NCI-H2171 (cell line): ENCODE measurements around the gene HIVEP2.
A peak's percentile ranks its signal among the peaks of the same experiment; 100 is the strongest.

Experiments
- DNase-seq: peaks from one replicate; lab custom pipeline; 2025; lab: John Stamatoyannopoulos, UW

HIVEP2 gene

DNA sequence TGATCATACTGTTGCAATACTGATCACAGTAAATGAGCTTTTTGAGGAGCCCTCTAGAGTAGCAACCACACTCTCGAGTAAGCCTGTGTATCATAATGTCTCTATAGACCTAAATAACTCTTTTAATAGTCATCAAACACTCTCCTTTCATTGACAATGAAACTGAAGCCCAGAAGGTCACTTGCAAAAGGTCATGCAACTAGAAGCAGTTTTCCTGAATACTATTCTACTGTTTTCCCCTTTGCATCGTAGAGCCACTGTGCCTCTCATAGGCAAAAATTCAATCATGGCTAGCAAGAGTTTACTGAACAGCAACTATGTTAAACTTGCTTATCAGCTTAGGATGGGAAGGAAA lies 105.3 kb downstream of the HIVEP2 start:
- no peak for DNase-seq

DNA sequence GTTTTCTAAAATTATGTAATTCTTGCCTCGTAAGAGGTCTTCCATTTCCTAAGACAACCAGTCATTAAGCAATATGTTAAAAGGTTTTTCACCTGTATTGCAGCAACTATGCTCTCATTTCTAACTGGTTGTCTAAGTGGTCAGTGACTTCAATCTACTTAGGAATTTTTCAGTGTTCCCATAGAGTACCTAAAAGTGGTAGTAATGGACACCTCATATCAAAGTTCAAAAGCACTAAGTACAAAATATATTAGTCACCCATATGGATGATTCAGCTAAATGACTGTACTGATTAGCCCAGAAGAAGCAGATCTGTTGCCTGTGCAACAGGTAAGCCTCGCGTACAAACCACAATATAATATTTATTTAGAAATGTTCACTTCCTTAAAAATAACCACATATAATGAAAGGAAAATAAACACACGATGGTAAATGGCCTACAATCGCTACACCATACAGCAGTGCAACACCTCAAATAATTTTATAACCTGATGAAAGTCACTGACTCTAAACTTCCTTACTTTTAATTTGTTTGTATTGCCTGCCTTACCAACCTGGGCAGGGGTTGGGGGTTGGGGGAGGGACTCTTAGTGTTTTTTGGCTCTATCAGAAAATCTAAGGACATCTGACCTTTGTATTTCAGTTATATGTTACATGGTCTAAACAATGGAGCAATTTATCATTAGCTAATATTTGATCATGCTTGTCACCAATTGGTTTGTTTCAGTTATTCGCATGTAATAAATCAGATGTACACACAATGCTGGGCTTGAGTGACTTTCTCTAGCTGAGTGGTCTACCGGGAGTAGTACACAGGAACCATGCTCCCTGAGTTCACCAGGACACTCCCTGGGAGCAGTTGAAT lies 105.9 kb downstream of the HIVEP2 start:
- no peak for DNase-seq

DNA sequence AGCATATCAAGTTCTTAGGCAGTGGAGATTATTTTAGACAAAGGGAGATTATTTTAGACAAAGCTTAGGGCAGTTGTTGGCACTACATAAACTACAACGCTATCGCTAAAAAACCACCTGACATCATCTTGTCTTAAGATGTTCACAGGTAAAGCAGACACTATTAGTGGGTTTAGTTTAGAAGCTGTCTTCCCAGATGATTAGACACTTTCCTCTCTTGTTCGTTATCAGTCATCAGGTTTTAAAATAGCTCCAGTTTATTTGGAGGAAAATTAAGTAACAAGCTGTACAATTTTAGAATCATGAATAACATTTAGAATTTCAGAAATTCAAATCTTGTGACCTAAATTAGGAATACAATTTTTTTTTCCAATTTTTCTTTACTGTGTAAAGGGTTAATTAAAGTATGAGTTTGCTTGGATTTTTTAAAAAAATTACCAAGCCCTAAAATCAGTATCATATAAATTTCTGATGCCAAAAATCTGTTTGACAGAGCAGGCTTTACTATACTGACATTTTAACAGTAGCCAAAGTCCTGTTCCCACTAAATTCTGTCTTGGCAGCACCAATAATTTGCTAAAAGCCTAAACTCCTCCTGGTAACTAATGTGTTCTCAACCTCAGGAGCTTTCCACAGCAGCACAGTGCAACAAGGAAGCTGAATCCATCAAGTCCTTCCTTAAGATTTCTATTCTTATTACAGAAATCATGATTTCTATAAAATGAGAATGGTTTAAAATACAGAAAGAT lies 109.0 kb downstream of the HIVEP2 start:
- DNase-seq: no peak

DNA sequence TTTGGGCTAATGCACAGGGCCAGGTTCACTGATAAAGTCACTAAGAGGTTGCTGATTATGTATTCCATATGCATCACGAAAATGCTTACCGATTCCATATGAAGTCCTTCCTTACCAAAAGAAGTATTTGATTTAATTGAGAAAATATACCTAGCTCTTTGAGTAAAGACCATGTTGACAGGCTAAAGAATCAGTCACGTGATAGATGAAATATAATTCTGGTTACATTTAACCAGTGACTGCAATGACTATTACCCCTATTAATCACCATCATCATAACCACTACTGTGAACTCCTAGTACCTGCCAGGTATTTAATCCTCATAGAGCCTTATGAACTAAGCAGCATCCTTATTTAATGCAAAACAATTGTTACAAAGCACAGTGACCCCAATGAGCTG lies 110.1 kb downstream of the HIVEP2 start:
- DNase-seq: no peak

DNA sequence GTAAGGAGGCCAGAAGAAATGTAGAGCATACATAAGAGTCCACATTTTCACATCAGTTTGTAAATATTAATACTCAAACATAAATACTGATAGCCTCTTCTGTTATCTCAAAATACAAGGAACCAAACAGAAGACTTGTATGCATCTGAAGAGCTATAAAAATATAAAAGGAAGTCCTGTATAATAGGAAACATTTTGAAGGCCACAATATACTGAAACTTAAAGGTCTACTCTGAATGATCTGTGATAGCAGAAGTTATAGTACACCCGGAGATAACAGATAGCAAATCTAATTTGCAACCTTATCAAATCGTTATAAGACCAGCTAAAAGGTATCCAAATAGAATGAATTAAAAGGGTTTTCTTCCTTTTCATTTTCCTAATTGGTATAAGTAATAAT lies 111.2 kb downstream of the HIVEP2 start:
- no peak for DNase-seq

DNA sequence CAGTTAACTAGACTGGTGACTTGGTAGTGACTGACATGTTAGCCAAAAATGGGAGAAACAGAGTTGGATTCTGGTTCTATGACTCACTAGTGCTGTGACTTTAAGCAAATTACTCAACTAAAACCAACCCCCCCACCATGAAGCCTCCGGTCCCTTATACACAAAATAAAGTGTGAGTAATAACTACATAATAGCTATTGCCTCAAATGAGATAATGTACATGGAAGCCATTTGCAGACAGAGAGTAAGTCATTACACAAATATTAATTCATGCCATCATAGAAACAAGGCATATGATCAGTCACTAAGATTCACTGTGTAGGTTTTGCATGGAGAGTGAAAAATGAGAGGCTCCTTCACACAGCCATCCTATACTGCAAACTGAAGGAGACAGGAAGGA lies 111.9 kb downstream of the HIVEP2 start:
- no peak for DNase-seq

DNA sequence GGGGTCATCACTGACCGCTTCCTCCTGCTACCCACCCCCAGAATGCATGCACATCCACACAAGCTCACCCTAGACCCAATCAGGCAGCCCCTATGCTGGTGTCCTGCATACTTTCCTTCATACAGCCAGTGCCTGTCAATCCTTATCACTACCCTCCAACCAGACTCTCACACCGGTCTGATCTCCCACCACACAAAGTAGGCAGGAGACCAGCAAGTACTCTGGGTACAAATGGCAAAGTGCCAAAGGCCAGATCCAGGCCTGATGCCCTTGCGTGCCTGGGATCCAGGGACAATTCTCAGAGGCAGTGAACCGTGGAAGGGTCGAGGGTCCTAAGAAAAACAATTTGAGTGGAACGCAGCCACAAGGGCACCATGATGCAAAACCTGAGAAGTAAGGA lies 114.2 kb downstream of the HIVEP2 start:
- no peak for DNase-seq

DNA sequence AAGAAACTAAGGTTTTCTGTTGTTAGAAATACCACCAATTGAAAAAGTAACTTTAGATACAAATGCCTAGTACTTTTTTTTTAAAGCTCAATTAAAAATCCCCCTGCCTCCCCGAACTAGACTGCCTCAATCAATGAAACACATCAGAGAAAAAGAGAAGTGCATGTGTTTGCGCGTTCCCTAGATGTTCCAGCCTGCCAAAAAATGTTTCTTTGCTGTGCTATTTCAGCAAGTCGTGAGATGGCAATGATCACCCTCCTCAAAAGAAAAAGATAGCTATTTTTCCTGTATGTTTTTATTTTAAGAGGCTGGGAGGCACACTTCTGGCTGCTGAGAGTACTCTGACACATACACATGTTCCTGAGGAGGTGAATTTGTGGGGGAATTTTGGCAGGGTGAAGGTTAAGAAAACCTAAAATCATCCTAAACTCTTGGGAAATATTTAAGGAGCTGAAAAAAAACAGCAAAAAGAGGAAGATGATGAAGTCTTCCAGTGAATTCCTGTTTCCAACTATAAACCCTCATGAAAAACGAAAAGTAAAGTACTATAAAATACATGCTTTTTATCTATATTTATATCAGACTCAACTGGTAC lies 114.8 kb downstream of the HIVEP2 start:
- no peak for DNase-seq

DNA sequence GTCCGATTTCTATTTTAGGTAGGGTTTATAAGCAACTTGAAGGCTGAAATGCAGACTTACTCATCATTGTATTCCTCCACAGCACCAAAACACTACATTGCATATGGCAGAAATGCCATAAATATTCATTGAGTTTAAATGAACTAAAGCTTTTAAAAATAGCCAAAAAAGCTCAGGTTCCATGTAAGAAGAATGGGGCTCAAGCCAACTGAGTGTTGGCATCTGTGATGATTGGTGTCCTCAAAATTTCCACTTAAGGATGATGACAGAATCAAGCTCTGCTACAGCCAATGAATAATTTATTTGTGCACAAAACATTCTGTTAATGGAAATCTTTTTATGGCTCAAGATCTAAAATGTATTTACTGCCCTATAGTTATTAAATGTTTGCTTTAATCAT lies 115.4 kb downstream of the HIVEP2 start:
- DNase-seq: no peak

DNA sequence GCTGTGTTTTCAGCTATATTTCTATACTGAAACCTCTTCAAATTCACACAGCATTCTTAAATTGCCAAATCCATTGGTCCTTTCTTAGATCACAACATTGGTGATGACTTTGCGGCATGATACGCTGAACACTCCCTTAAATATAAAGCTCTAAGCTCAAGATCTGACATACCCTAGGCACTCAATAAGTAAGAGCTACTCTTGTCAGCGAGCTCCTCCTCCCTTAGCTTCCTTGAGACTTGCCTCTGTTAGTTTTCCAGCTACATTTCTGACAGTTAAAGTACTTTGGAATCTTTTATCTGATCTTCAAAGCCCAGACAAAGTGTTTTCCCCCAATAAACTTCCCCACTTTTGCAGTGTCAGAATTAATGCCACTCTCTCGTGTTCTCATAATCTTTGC lies 117.0 kb downstream of the HIVEP2 start:
- DNase-seq: no peak

DNA sequence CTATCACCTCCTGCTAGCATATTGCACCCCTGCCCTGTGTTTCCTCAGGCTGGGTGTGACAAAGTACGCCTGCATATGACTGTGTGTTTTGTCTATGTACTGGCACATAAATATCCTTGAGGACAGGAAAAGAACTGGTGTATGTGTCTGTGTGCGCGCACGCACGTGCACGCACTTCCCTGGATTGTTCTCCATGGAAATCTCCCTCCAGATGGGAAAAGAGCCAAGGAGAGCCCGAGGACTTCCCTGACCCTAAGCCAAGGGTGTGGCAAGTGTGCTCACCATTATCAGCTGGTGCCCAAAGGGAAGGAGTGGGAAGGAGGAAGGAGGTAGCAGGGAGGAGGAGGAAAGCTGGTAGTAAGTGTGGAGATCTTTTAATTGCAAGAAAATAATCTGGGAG lies 117.6 kb downstream of the HIVEP2 start:
- DNase-seq: no peak

DNA sequence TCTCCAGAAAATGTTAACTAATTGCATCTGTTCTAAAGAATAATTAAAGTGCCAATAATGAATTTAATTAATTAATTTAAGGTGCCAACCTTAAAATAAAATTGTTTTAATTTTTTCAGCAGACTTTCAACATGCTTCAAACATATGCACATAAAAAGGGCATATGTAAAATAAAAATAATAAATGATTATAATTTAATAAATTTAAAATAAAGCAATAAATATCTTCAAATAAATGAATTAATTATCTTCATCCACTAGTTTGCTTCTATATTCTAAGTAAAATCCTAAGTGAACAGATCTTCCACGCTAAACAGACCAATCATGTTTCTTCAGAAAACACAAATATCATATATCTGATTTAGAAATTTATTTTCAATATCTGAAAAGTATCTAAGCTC lies 119.2 kb downstream of the HIVEP2 start:
- DNase-seq: no peak

DNA sequence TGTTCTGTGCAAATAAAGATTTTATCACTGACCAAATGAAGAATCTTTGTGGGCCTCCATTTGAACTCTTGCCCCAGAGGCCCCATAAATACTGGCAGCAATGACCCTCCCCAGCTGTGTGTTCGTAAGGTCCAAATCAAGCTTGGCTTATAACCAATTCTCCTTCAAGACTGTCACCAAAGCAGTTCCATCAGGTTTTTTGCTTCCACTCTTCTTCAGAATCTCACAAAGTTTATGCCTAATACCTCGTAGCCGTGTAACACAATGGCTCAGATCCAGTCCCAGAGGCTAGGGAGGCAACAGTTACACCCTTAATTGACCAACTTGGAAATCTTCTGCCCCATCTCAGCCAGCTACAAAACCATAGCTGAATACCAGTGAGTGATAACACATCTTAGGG lies 120.5 kb downstream of the HIVEP2 start:
- no peak for DNase-seq

DNA sequence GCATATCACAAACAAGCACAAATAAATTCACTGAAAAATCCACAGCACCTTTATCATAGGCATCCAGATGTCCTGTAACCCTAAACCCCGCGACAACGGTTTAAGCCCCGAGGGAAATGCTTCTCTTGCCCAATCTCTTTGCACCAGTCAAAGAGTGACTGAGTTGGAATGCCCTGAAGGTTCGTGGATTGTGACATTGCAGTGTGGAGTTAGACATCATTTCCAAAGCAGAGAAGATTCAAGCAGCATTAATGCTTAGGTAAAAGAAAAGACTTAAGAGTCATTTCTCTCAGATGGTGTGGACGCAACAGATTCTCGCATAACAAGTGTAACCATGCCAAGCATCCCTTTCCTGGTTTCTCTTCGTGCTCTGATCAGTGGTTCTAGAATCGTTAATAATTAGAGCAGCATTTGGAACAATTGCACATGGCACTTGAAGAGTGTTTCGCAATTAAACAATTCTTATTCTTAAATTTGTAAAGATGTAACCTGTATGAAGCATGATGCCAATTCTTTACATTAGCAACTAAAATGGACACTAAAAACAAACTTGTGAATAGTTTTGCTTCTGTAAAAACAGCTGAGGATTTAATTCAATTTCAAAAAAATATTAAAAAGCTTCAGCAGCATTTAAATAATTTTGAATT lies 121.6 kb downstream of the HIVEP2 start:
- peak; percentile 85 for DNase-seq

DNA sequence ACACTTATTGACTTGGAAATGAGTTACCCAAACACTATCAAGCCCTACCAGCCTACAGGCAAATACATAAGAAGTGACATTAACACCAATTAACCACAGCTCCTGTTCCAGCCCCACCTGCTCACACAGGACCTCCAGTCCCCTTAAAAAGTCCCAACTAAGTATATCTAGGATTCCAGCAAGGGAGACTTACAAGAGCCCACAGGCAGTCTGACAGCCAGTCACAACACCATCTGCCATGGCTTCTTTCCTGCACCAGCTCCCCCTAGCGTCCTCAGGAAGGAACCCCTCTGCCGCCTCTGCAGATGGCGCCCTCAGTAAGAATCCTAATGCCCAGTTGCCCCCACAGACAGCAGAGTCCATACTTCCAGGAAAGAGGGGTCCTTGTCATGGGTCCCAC lies 122.1 kb downstream of the HIVEP2 start:
- peak; percentile 92 for DNase-seq

DNA sequence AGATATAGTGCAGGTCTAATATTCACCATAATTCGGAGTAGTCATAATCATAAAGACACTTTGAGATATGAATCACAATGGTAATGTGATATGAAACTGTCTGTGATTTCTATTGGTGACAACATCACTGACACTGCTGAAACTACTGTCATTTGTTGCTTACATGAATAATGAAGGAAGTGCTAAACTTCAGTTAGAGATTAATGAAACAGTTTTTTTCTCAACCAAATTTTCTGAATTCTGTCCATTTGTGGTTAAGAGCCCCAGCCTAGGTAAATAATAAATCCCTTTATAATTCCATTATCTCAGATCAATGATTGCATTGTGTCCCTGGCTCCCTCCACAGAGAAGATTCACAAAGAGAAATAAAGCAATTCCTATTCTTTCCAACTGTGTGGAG lies 122.6 kb downstream of the HIVEP2 start:
- DNase-seq: no peak

DNA sequence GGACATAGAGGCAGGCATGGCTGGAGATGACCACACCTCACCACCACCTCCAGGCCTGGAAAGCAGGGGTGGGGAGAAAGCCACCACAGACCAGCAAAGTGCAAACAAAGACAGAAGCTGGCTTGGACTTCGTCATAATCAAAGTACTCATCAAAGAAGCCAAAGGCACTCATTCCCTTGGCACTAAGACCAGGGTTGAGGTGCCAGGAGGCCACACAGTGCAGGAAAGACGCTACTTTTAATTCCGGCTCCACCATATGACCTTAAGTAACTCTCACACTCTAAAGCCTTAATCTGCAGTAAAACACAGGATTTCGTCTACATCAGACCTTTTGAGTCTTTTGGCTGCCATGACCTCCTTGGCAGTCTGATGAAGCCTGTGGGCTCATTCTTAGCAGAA lies 123.1 kb downstream of the HIVEP2 start:
- no peak for DNase-seq

DNA sequence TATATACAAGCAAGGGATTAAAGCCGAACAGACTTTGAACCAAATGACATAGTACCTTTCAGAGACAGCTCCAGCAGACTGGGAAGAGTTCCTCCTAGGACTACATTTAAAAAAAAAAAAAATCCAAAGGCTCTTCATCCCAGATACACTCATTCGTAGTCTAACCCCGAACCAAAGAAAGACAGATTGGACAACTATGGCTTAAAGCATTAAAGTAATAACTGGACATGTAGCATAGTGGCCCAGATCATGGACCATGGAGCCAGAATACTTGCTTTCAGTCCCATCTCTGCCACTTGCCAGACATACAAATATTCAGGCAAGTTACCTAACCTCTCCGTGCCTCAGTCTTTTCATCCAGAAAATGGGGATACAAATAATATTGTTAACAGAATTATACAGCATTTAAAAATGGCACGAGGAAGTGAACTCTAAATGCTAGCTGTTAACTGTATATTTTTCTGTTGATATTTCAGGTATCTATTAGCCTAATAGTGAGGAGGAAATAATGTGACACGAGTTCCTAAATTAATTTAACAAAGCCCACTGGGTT lies 123.7 kb downstream of the HIVEP2 start:
- DNase-seq: no peak

DNA sequence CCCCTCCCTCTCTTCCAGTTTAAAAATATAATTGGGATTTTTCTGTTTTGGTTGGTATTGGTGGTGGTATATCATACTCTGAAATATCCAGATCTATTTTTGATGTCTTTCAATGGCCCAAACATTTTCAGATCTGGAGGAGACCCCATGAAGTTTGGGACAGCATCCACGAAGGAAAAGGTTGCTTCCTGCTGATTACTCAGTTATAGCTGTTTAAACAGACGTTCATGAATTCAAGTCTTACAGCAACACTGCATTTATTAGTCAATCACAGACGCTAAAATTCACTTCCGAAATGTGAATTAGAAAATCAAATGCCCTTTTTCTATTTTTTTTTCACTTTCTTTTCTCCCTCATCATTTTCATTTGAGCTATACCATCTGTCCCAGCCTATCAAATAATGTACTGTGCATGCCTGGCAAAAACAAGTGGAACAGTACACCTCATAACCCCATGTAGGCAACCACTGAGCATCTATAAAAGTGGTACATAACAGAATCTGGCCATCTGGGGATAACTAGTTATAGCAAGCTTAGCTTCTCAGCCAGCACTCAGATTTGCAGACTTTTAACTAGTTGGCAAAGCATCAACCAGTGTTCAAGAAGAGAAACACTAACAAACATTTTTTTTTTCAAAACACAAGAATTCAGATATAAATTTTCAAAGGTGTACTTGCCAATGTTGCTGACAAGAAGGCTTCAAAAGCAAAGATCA lies 124.5 kb downstream of the HIVEP2 start:
- peak; percentile 72 for DNase-seq

DNA sequence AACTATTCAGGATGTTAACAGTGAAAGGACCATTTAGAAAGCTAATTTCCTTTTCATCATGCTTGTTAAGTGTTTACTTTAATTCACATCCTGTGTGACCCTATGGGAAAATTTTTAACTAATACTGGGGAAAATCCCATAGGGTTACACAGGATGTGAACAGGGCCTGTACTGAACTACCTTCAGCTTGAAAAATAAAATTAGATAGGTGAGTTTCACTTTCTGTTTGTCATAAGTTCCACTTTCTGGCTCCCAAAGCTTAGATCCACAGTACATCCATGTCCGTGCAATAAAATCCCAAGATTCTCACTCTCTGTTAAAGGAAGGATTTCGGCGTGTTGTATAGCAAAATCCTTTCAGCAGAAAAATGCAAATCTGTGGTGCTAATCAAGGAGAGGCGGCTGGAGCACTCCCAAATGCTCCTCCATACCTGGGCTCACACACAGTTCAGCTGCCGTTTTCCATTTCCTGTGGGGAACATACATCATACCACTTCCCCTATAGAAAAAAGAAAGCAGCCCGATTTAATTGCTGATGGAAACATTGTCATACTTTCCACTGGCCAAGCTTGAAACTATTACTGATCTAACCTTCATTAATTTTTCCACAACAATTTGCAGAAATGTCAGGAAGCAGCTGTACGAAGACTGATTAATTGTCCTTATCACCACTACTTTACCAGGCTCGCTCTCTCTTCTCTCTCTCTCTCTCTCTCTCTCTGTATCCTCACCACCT lies 125.2 kb downstream of the HIVEP2 start:
- DNase-seq: no peak

DNA sequence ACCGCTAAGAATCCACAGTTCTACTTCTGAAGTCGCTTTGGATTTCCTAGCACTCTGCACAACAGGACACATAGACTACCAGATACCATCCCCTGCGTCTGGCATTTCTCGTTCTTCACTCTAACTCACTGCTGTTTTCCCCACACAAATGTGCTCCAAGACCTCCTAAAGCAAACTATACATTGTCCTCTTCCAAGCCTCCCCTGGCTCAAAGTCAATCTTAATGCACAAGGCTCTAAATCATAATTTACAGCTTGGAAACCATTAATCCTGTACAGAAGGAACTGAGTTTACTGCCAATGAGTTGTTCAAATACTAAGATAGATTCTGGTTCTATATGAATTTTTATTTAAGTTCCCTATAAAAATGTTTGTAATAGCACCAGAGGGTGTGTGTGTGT lies 128.5 kb downstream of the HIVEP2 start:
- no peak for DNase-seq
